ENCODE data around the gene CPTP. TPM values are rescaled to one million over a fixed set of nuclear protein-coding genes. Genes with fewer than 3 reads are reported as not detected.
A peak's percentile ranks its signal among the peaks of the same experiment; 100 is the strongest.

The CPTP gene
- total RNA-seq, 1 experiment from 2014 or later = 52.2 TPM

DNA sequence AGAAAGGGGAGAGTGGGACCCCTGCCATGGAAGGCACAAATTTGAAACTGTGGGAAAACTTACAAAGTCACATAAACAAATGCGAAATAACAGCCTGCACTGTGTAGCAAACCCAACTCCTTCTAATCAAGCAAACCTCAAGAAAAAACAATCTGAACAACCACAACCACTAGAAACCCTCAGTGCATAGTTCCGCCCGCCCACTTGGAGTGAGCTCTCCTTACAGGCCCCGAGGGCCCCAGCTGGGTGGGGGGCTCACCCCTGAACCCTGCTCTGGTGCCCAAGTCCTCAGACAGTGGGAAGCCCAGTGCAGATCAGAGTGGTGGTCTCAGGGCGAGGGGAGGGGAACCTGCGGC is 34.7 kb downstream of the CPTP start:
- no peak overlapping the region for H3K4me3 ChIP-seq (ENCODE audit: low read depth in 2 of 2, low read length in 2 of 2)
- DNase-seq (ENCODE audit: low read depth, low spot score) (no peak), ATAC-seq (no peak)
- in situ Hi-C loops (cut with HindIII; ENCODE audit: low pct_unique_long_range_greater_than_20kb, low sequenced_read_pairs) (no loop called here), intact Hi-C loops (cut with micrococcal nuclease; ENCODE audit: unreplicated experiment) (no loop called here)
- no peaks in the 10 kb centered on the region for H3K9me3 ChIP-seq (ENCODE audit: control insufficient read depth, insufficient read depth, low read depth, low read length)
- CTCF ChIA-PET = no interaction called here
- TF ChIP-seq SIN3A (IDR thresholded peaks at IDR 0.05; ENCODE audit: borderline replicate concordance, insufficient read depth, low read depth, low read length) = no peak
- TF ChIP-seq, protein P1, sequence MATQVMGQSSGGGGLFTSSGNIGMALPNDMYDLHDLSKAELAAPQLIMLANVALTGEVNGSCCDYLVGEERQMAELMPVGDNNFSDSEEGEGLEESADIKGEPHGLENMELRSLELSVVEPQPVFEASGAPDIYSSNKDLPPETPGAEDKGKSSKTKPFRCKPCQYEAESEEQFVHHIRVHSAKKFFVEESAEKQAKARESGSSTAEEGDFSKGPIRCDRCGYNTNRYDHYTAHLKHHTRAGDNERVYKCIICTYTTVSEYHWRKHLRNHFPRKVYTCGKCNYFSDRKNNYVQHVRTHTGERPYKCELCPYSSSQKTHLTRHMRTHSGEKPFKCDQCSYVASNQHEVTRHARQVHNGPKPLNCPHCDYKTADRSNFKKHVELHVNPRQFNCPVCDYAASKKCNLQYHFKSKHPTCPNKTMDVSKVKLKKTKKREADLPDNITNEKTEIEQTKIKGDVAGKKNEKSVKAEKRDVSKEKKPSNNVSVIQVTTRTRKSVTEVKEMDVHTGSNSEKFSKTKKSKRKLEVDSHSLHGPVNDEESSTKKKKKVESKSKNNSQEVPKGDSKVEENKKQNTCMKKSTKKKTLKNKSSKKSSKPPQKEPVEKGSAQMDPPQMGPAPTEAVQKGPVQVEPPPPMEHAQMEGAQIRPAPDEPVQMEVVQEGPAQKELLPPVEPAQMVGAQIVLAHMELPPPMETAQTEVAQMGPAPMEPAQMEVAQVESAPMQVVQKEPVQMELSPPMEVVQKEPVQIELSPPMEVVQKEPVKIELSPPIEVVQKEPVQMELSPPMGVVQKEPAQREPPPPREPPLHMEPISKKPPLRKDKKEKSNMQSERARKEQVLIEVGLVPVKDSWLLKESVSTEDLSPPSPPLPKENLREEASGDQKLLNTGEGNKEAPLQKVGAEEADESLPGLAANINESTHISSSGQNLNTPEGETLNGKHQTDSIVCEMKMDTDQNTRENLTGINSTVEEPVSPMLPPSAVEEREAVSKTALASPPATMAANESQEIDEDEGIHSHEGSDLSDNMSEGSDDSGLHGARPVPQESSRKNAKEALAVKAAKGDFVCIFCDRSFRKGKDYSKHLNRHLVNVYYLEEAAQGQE (IDR thresholded peaks at IDR 0.05; ENCODE audit: insufficient read depth in 1 of 2, low read depth in 2 of 2, low read length in 1 of 2) = no peak
- POLR2A ChIA-PET = interaction anchor here (0.7 kb wide), 1 partner anchor 64 kb away, joined by 3 read pairs; no protein-coding TSS in a partner anchor
- no TSS peak for BruUV-seq (replicated peaks)
- no peaks in the 10 kb centered on the region for H3K27me3 ChIP-seq (ENCODE audit: control insufficient read depth, insufficient read depth, low read length)
- H3K4me1 ChIP-seq (ENCODE audit: control insufficient read depth, insufficient read depth, low read length) = peaks cover 57% of the 10 kb centered on the region
- H3K36me3 ChIP-seq (ENCODE audit: control insufficient read depth, insufficient read depth, low read length) = no peaks in the 10 kb centered on the region
- H3K27ac ChIP-seq (ENCODE audit: low read length) = peak overlapping the region; percentile 93

DNA sequence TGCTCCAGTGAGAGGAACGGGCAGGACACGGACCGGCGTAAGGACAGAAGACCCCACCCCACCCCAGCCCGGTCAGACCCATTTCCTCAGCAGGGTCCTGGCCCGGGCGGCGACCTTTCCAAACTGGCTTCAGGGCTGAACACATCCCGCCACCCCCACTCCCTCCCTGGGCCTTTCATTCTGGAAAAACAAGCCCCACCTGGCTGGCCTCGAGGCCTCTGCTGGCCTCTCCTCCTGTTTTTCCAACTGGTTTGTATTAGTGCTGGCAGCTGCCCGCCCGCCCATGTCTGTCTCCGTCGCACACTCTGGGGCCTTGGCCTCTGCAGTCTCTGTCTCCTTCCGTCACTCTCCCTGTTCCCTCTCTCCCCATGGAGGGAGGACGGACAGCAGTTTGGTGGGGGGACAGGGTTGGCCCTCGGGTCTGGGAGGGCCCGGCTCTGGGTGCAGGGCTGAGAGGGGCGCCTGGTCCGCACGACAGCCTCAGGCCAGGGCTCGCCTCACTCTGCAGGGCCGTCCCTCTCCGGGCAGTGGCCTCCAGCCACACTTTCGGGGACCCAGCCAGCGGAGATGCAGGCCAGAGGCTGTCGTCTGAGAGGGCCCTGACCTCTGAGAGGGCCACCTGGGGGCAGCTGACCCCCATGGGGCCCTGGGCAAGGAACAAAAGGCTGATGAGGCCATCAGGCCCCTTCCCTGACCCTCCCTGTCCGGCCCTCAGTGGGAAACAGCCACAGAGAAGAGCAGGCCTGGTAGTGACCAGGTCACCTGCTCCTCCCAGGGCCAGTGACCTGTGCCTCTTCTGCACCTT is 35.3 kb downstream of the CPTP start:
- ATAC-seq (peak; percentile 13), DNase-seq (ENCODE audit: low read depth, low spot score) (no peak)
- H3K36me3 ChIP-seq (ENCODE audit: control insufficient read depth, insufficient read depth, low read length) = no peaks in the 10 kb centered on the region
- H3K4me1 ChIP-seq (ENCODE audit: control insufficient read depth, insufficient read depth, low read length) = peaks cover 57% of the 10 kb centered on the region
- no peaks in the 10 kb centered on the region for H3K9me3 ChIP-seq (ENCODE audit: control insufficient read depth, insufficient read depth, low read depth, low read length)
- TF ChIP-seq, protein P2, sequence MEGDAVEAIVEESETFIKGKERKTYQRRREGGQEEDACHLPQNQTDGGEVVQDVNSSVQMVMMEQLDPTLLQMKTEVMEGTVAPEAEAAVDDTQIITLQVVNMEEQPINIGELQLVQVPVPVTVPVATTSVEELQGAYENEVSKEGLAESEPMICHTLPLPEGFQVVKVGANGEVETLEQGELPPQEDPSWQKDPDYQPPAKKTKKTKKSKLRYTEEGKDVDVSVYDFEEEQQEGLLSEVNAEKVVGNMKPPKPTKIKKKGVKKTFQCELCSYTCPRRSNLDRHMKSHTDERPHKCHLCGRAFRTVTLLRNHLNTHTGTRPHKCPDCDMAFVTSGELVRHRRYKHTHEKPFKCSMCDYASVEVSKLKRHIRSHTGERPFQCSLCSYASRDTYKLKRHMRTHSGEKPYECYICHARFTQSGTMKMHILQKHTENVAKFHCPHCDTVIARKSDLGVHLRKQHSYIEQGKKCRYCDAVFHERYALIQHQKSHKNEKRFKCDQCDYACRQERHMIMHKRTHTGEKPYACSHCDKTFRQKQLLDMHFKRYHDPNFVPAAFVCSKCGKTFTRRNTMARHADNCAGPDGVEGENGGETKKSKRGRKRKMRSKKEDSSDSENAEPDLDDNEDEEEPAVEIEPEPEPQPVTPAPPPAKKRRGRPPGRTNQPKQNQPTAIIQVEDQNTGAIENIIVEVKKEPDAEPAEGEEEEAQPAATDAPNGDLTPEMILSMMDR (IDR thresholded peaks at IDR 0.05) = no peak
- TF ChIP-seq, protein P1 (IDR thresholded peaks at IDR 0.05; ENCODE audit: insufficient read depth in 1 of 2, low read depth in 2 of 2, low read length in 1 of 2) = no peak
- TF ChIP-seq SIN3A (IDR thresholded peaks at IDR 0.05; ENCODE audit: borderline replicate concordance, insufficient read depth, low read depth, low read length) = no peak
- TF ChIP-seq POLR2AphosphoS5 (IDR thresholded peaks at IDR 0.05; ENCODE audit: low read depth, low read length) = no peak
- in situ Hi-C loops (cut with HindIII; ENCODE audit: low pct_unique_long_range_greater_than_20kb, low sequenced_read_pairs) (no loop called here), intact Hi-C loops (cut with micrococcal nuclease; ENCODE audit: unreplicated experiment) (no loop called here)
- H3K27me3 ChIP-seq (ENCODE audit: control insufficient read depth, insufficient read depth, low read length) = no peaks in the 10 kb centered on the region
- no peak overlapping the region for H3K4me3 ChIP-seq (ENCODE audit: low read depth in 2 of 2, low read length in 2 of 2)
- CTCF ChIA-PET = no interaction called here
- POLR2A ChIA-PET = no interaction called here
- BruUV-seq (replicated peaks) = no TSS peak
- H3K27ac ChIP-seq (ENCODE audit: low read length) = peak overlapping the region; percentile 93
